ENCODE results near the gene ANKRD6.

Gene ANKRD6

GRCh38 chr6:89443658-89444057 lies 10.7 kb downstream of the ANKRD6 start:
- TF ChIP-seq CTCF (IDR thresholded peaks at IDR 0.05; ENCODE audit: low read length, missing control alignments) = no peak
- DNase-seq (ENCODE audit: low read depth) = no peak
- H3K4me3 ChIP-seq (replicated peaks; ENCODE audit: low read depth, low read length) = no peak overlapping the region

GRCh38 chr6:89449193-89449592 lies 16.2 kb downstream of the ANKRD6 start:
- no peak for TF ChIP-seq CTCF (IDR thresholded peaks at IDR 0.05; ENCODE audit: low read length, missing control alignments)
- DNase-seq (ENCODE audit: low read depth) = no peak
- no peak overlapping the region for H3K4me3 ChIP-seq (replicated peaks; ENCODE audit: low read depth, low read length)

GRCh38 chr6:89452281-89452680 lies 19.3 kb downstream of the ANKRD6 start:
- TF ChIP-seq CTCF (IDR thresholded peaks at IDR 0.05; ENCODE audit: low read length, missing control alignments) = no peak
- DNase-seq (ENCODE audit: low read depth) = no peak
- H3K4me3 ChIP-seq (replicated peaks; ENCODE audit: low read depth, low read length) = no peak overlapping the region

GRCh38 chr6:89454300-89454699 lies 21.3 kb downstream of the ANKRD6 start:
- DNase-seq (ENCODE audit: low read depth) = no peak
- no peak overlapping the region for H3K4me3 ChIP-seq (replicated peaks; ENCODE audit: low read depth, low read length)
- no peak for TF ChIP-seq CTCF (IDR thresholded peaks at IDR 0.05; ENCODE audit: low read length, missing control alignments)

- TF ChIP-seq CTCF (IDR thresholded peaks at IDR 0.05; ENCODE audit: low read length, missing control alignments) = no peak
- no peak for DNase-seq (ENCODE audit: low read depth)
- H3K4me3 ChIP-seq (replicated peaks; ENCODE audit: low read depth, low read length) = no peak overlapping the region
Observed at GRCh38 chr6:89458704-89459103, 25.8 kb downstream of the ANKRD6 start.

GRCh38 chr6:89459501-89459900 lies 26.5 kb downstream of the ANKRD6 start:
- no peak for TF ChIP-seq CTCF (IDR thresholded peaks at IDR 0.05; ENCODE audit: low read length, missing control alignments)
- H3K4me3 ChIP-seq (replicated peaks; ENCODE audit: low read depth, low read length) = no peak overlapping the region
- DNase-seq (ENCODE audit: low read depth) = no peak

GRCh38 chr6:89460713-89461112 lies 27.8 kb downstream of the ANKRD6 start:
- no peak for TF ChIP-seq CTCF (IDR thresholded peaks at IDR 0.05; ENCODE audit: low read length, missing control alignments)
- H3K4me3 ChIP-seq (replicated peaks; ENCODE audit: low read depth, low read length) = no peak overlapping the region
- DNase-seq (ENCODE audit: low read depth) = no peak

Measured in fibroblast of pulmonary artery (primary cell).